ENCODE data around the gene LRG1.

Gene LRG1

GRCh38 chr19:4539693-4540581 is at the start of gene LRG1:
LRG1 (minus strand) TSS chr19:4540036; CDS start chr19:4540013, 23 bp downstream.
- Histone ChIP-seq H4K20me1 (no peaks in the 10 kb centered on the region), H3K4me3 (no peak within 1 kb of the TSS), H3K4me1 (peaks cover 31% of the 10 kb centered on the region), H3K27ac (no peak within 1 kb of the TSS), H3K36me3 (no peaks in the 10 kb centered on the region), H3K4me2 (peak within 1 kb of the TSS; percentile 42), H3K9ac (no peak within 1 kb of the TSS), H3K27me3 (no peaks in the 10 kb centered on the region), H3K9me3 (peaks cover 9% of the 10 kb centered on the region)
- TF ChIP-seq Cebpa-rat (IDR thresholded peaks at IDR 0.05) = no peak

- Histone ChIP-seq H3K9me3 (no peaks in the 10 kb centered on the region), H3K4me3 (no peak overlapping the region), H3K9ac (no peak overlapping the region), H3K4me1 (peaks cover 24% of the 10 kb centered on the region), H3K27ac (no peak overlapping the region), H4K20me1 (no peaks in the 10 kb centered on the region), H3K27me3 (no peaks in the 10 kb centered on the region), H3K4me2 (no peak overlapping the region), H3K36me3 (no peaks in the 10 kb centered on the region)
- TF ChIP-seq Cebpa-rat (IDR thresholded peaks at IDR 0.05) = no peak
Observed at GRCh38 chr19:4588291-4588761, 48.5 kb upstream of the LRG1 start.

- peaks cover 24% of the 10 kb centered on the region for H3K4me1 ChIP-seq
- no peaks in the 10 kb centered on the region for H3K9me3 ChIP-seq
- no peak overlapping the region for H3K4me2 ChIP-seq
- no peak for TF ChIP-seq Cebpa-rat (IDR thresholded peaks at IDR 0.05)
- H3K27me3 ChIP-seq = no peaks in the 10 kb centered on the region
- no peaks in the 10 kb centered on the region for H4K20me1 ChIP-seq
- no peak overlapping the region for H3K4me3 ChIP-seq
- no peak overlapping the region for H3K9ac ChIP-seq
- H3K36me3 ChIP-seq = no peaks in the 10 kb centered on the region
- H3K27ac ChIP-seq = no peak overlapping the region
Observed at GRCh38 chr19:4587527-4587926, 47.7 kb upstream of the LRG1 start.

GRCh38 chr19:4586691-4587090 is 46.9 kb upstream of the LRG1 start:
- Histone ChIP-seq H3K9ac (no peak overlapping the region), H4K20me1 (no peaks in the 10 kb centered on the region), H3K4me2 (no peak overlapping the region), H3K36me3 (no peaks in the 10 kb centered on the region), H3K27ac (no peak overlapping the region), H3K27me3 (peaks cover 7% of the 10 kb centered on the region; the same call in 1 of the 2 replicates), H3K9me3 (no peaks in the 10 kb centered on the region), H3K4me3 (no peak overlapping the region), H3K4me1 (peaks cover 31% of the 10 kb centered on the region)
- no peak for TF ChIP-seq Cebpa-rat (IDR thresholded peaks at IDR 0.05)

GRCh38 chr19:4586245-4586644 is 46.4 kb upstream of the LRG1 start:
- Histone ChIP-seq H3K4me3 (no peak overlapping the region), H3K9me3 (no peaks in the 10 kb centered on the region), H4K20me1 (no peaks in the 10 kb centered on the region), H3K4me2 (no peak overlapping the region), H3K27me3 (peaks cover 7% of the 10 kb centered on the region; the same call in 1 of the 2 replicates), H3K4me1 (peaks cover 31% of the 10 kb centered on the region), H3K36me3 (no peaks in the 10 kb centered on the region), H3K27ac (no peak overlapping the region), H3K9ac (no peak overlapping the region)
- TF ChIP-seq Cebpa-rat (IDR thresholded peaks at IDR 0.05) = no peak

- Histone ChIP-seq H3K4me2 (no peak overlapping the region), H3K4me1 (peaks cover 32% of the 10 kb centered on the region), H3K4me3 (no peak overlapping the region), H3K9me3 (no peaks in the 10 kb centered on the region), H3K27me3 (peaks cover 12% of the 10 kb centered on the region), H4K20me1 (no peaks in the 10 kb centered on the region), H3K27ac (no peak overlapping the region), H3K9ac (no peak overlapping the region), H3K36me3 (no peaks in the 10 kb centered on the region)
- no peak for TF ChIP-seq Cebpa-rat (IDR thresholded peaks at IDR 0.05)
Observed at GRCh38 chr19:4585556-4585955, 45.7 kb upstream of the LRG1 start.

- Histone ChIP-seq H3K4me3 (peak overlapping the region; percentile 76), H3K9me3 (no peaks in the 10 kb centered on the region), H4K20me1 (0 out of 2 replicates have a peak, but pooled peaks cover 3% of the 10 kb centered on the region), H3K27ac (peak overlapping the region; percentile 79), H3K9ac (peak overlapping the region; percentile 62), H3K36me3 (no peaks in the 10 kb centered on the region), H3K4me2 (peak overlapping the region; percentile 98), H3K27me3 (peaks cover 19% of the 10 kb centered on the region), H3K4me1 (peaks cover 39% of the 10 kb centered on the region)
- TF ChIP-seq Cebpa-rat (IDR thresholded peaks at IDR 0.05) = no peak
Observed at GRCh38 chr19:4584670-4585460, 45.0 kb upstream of the LRG1 start.

GRCh38 chr19:4583961-4584669 is 44.3 kb upstream of the LRG1 start:
- H3K27me3 ChIP-seq = peaks cover 27% of the 10 kb centered on the region
- peak overlapping the region; percentile 79 for H3K27ac ChIP-seq
- peak overlapping the region; percentile 76 for H3K4me3 ChIP-seq
- H3K4me2 ChIP-seq = peak overlapping the region; percentile 98
- H3K36me3 ChIP-seq = no peaks in the 10 kb centered on the region
- H3K9ac ChIP-seq = peak overlapping the region; percentile 62
- no peak for TF ChIP-seq Cebpa-rat (IDR thresholded peaks at IDR 0.05)
- peaks cover 39% of the 10 kb centered on the region for H3K4me1 ChIP-seq
- H3K9me3 ChIP-seq = no peaks in the 10 kb centered on the region
- 0 out of 2 replicates have a peak, but pooled peaks cover 9% of the 10 kb centered on the region for H4K20me1 ChIP-seq
